Measurements from ENCODE around the gene LYRM4.

Gene LYRM4

GRCh38 chr6:5205877-5206850 lies 54.6 kb downstream of the LYRM4 start:
- no peak for DNase-seq (ENCODE audit: low spot score)

- no peak for DNase-seq (ENCODE audit: low spot score)
Measured at GRCh38 chr6:5205035-5205507, 55.7 kb downstream of the LYRM4 start.

- DNase-seq (ENCODE audit: low spot score), result no peak
Measured at GRCh38 chr6:5204376-5204775, 56.4 kb downstream of the LYRM4 start.

- DNase-seq (ENCODE audit: low spot score), result no peak
Measured at GRCh38 chr6:5203546-5203945, 57.2 kb downstream of the LYRM4 start.

GRCh38 chr6:5202941-5203340 lies 57.8 kb downstream of the LYRM4 start:
- DNase-seq (ENCODE audit: low spot score), result no peak

GRCh38 chr6:5202206-5202605 lies 58.5 kb downstream of the LYRM4 start:
- DNase-seq (ENCODE audit: low spot score), result no peak

- no peak for DNase-seq (ENCODE audit: low spot score)
Measured at GRCh38 chr6:5201271-5201670, 59.5 kb downstream of the LYRM4 start.

- DNase-seq (ENCODE audit: low spot score), result no peak
Measured at GRCh38 chr6:5199702-5200101, 61.0 kb downstream of the LYRM4 start.

GRCh38 chr6:5199283-5199682 lies 61.5 kb downstream of the LYRM4 start:
- no peak for DNase-seq (ENCODE audit: low spot score)

GRCh38 chr6:5197084-5197483 lies 63.7 kb downstream of the LYRM4 start:
- no peak for DNase-seq (ENCODE audit: low spot score)

GRCh38 chr6:5192135-5192794 lies 68.5 kb downstream of the LYRM4 start:
- no peak for DNase-seq (ENCODE audit: low spot score)

GRCh38 chr6:5191722-5192121 lies 69.0 kb downstream of the LYRM4 start:
- no peak for DNase-seq (ENCODE audit: low spot score)

- no peak for DNase-seq (ENCODE audit: low spot score)
Measured at GRCh38 chr6:5191222-5191621, 69.5 kb downstream of the LYRM4 start.

- no peak for DNase-seq (ENCODE audit: low spot score)
Measured at GRCh38 chr6:5190507-5190906, 70.2 kb downstream of the LYRM4 start.

GRCh38 chr6:5188646-5189045 lies 72.1 kb downstream of the LYRM4 start:
- DNase-seq (ENCODE audit: low spot score), result no peak

- DNase-seq (ENCODE audit: low spot score), result no peak
Measured at GRCh38 chr6:5184878-5185277, 75.9 kb downstream of the LYRM4 start.

GRCh38 chr6:5184218-5184617 lies 76.5 kb downstream of the LYRM4 start:
- no peak for DNase-seq (ENCODE audit: low spot score)

GRCh38 chr6:5181510-5182317 lies 79.0 kb downstream of the LYRM4 start:
- DNase-seq (ENCODE audit: low spot score), result no peak

- DNase-seq (ENCODE audit: low spot score), result no peak
Measured at GRCh38 chr6:5180636-5181035, 80.1 kb downstream of the LYRM4 start.

GRCh38 chr6:5179917-5180316 lies 80.8 kb downstream of the LYRM4 start:
- DNase-seq (ENCODE audit: low spot score), result no peak

- no peak for DNase-seq (ENCODE audit: low spot score)
Measured at GRCh38 chr6:5178806-5179205, 81.9 kb downstream of the LYRM4 start.

- no peak for DNase-seq (ENCODE audit: low spot score)
Measured at GRCh38 chr6:5175635-5176034, 85.1 kb downstream of the LYRM4 start.

Measured in SW480 (cell line).